VCaP (cell line): ENCODE results near the gene GAA.

ENCODE experiments used
- H3K27ac ChIP-seq: fragments of 450-650 bp; 2 replicates; pipeline ENCODE4 v1.5.1; 2017
- CTCF ChIP-seq: fragments of 450-650 bp; conservative IDR thresholded peaks from 2 replicates; pipeline ENCODE4 v1.5.1; 2017; ENCODE audit warnings: mild to moderate bottlenecking, moderate library complexity

Gene GAA

DNA sequence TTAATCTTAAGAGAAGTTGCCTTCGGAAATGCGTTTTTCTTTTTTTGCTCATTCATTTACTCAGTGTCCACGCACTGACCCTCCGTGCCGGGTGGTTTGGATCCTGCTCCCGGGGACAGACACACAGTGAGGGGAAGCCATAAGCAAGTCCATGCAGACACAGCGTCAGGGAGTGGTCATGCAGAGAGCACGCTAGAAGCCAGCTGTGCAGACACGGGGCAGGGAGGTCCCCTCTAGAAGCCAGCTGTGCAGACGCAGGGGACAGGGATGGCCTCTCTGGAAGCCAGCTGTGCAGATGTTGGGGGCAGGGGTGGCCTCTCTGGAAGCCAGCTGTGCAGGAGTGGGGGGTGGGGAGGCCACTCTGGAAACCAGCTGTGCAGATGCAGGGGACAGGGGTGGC lies 4.8 kb downstream of the GAA start:
- no peak overlapping the region for H3K27ac ChIP-seq
- no peak for TF ChIP-seq CTCF

- TF ChIP-seq CTCF: no peak
- H3K27ac ChIP-seq: no peak overlapping the region
Measured at GRCh38 chr17:80106751-80107150, 5.4 kb downstream of the GAA start.

DNA sequence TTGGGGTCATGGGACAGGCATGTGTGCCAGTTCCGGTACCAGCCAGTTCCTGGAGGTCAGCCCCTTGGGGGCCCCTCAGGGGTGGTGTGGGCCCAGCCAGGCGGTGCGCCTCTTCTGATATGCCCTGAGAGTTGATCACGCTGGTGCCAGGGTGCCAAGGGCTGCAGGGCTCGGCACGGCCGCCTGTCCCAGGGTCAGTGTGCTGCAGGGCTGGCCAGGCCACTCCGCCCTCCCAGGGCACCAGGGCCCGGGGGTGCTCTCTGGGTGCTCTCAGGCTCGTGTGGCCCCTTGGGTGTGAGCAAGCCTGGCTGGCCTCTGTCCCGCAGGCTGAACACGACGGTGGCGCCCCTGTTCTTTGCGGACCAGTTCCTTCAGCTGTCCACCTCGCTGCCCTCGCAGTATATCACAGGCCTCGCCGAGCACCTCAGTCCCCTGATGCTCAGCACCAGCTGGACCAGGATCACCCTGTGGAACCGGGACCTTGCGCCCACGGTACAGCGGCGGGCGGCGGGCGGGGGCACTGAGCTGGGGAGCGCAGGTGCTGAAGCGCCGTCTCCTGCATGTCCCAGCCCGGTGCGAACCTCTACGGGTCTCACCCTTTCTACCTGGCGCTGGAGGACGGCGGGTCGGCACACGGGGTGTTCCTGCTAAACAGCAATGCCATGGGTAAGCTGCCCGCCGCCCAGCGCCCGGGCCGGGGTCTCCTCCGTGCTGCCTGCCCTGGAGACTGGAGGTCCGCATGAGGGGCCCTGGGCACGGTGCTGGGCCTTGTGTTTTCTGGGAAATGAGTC lies 6.0 kb downstream of the GAA start:
- H3K27ac ChIP-seq: no peak overlapping the region
- TF ChIP-seq CTCF: no peak

GRCh38 chr17:80108036-80108971 lies 6.9 kb downstream of the GAA start:
- TF ChIP-seq CTCF: no peak
- no peak overlapping the region for H3K27ac ChIP-seq

DNA sequence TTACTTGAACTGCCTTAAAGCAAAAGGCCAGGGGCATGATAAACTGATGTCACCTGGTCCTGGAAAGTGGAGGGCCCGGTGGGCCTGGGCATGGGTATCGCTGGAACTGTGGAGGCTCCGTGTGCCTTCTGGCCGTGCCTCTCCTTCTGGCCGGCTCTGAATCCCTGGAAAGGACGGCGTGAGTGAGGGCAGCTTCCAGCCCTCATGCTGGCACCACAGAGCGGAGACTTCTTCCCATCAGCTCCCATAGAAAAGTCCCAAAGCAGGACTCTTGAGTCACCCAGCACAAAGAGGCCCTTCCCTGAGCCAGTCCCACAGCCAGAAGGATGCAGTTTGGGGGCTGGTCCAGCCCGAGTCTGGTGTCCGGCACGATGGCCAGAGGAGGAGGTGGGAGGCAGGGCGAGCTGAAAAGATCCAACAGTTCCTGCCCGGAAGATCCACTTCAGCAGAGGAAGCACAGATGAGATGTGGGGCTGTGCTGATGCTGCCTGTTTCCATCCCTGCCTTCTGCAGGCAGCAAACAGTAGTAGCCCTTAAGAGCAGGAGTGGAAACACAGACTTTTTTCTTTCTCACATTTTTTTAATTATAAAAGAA lies 7.8 kb downstream of the GAA start:
- TF ChIP-seq CTCF: no peak
- H3K27ac ChIP-seq: no peak overlapping the region

GRCh38 chr17:80109713-80110446 lies 8.5 kb downstream of the GAA start:
- no peak overlapping the region for H3K27ac ChIP-seq
- no peak for TF ChIP-seq CTCF
